HuH-7 (cell line): ENCODE data around the gene RETREG2.

Experiments
- DNase-seq: peaks from one replicate; pipeline ENCODE4 v3.0.0; 2011; ENCODE audit warnings: low spot score

Gene RETREG2

GRCh38 chr2:219215871-219216534, 37.9 kb downstream of the RETREG2 start:
- no peak for DNase-seq

GRCh38 chr2:219216535-219216915, 38.5 kb downstream of the RETREG2 start:
- DNase-seq, result no peak

GRCh38 chr2:219218217-219218731, 40.2 kb downstream of the RETREG2 start:
- peak; percentile 49 for DNase-seq

GRCh38 chr2:219218732-219219701, 40.9 kb downstream of the RETREG2 start, which contains the start of gene ABCB6:
ABCB6 (minus strand) TSS chr2:219218958; CDS start chr2:219218673, 285 bp downstream.
- peak; percentile 98 for DNase-seq

- DNase-seq, result no peak
Measured at GRCh38 chr2:219219784-219220532, 41.9 kb downstream of the RETREG2 start.

GRCh38 chr2:219220652-219221402, 42.8 kb downstream of the RETREG2 start:
- DNase-seq, result no peak

- DNase-seq, result no peak
Measured at GRCh38 chr2:219221957-219222518, 44.0 kb downstream of the RETREG2 start.

- no peak for DNase-seq
Measured at GRCh38 chr2:219223831-219224610, 45.9 kb downstream of the RETREG2 start.

GRCh38 chr2:219225350-219225749, 47.3 kb downstream of the RETREG2 start:
- DNase-seq, result no peak

- DNase-seq, result no peak
Measured at GRCh38 chr2:219228041-219228910, 50.2 kb downstream of the RETREG2 start.

- no peak for DNase-seq
Measured at GRCh38 chr2:219228911-219229304, 50.8 kb downstream of the RETREG2 start.

- peak; percentile 99 for DNase-seq
Measured at GRCh38 chr2:219229305-219230058, 51.4 kb downstream of the RETREG2 start, which contains the start of the genes ANKZF1 and ATG9A. ANKZF1 (plus strand) TSS chr2:219229806; CDS start chr2:219230258, 452 bp downstream. ATG9A (minus strand) TSS chr2:219229636; CDS start chr2:219228024, 1,612 bp downstream.

- peak; percentile 44 for DNase-seq
Measured at GRCh38 chr2:219230059-219230540, 52.0 kb downstream of the RETREG2 start.

GRCh38 chr2:219234331-219234730, 56.3 kb downstream of the RETREG2 start:
- DNase-seq, result no peak
